ENCODE results near the gene EGLN3.

Gene EGLN3

DNA sequence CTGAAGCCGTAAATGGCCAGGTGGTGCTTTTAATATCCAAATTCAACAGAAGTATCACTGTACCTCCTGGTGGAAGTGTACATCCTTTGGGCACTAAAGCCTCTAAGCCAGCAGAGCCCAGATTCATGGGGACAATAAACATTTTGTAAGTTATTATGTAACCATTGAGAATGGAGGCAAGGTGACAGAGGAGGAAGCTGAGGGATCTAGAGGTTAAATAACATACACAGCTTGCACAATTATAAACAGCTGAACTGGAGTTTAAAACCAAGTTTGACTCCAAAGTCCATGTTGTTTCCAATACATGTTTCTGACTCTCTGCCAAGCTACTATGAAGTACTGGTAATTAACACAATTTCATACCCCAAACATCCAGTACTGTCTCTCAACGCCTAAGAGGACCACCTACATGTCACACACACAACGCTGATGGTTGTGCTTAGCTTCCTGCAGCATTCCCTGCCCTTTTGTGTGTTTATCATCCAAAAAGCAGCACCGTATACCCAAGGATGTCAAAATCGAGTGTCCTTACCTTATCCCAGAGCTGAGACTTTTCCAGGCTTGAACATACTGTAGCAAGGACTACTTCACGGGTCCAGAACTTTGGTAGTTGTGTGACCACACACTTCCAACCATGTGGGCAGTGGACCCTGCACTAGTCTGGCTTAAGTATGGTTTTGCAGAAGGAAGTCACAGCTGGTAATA, 41.3 kb downstream of the EGLN3 start:
- DNase-seq, result no peak

DNA sequence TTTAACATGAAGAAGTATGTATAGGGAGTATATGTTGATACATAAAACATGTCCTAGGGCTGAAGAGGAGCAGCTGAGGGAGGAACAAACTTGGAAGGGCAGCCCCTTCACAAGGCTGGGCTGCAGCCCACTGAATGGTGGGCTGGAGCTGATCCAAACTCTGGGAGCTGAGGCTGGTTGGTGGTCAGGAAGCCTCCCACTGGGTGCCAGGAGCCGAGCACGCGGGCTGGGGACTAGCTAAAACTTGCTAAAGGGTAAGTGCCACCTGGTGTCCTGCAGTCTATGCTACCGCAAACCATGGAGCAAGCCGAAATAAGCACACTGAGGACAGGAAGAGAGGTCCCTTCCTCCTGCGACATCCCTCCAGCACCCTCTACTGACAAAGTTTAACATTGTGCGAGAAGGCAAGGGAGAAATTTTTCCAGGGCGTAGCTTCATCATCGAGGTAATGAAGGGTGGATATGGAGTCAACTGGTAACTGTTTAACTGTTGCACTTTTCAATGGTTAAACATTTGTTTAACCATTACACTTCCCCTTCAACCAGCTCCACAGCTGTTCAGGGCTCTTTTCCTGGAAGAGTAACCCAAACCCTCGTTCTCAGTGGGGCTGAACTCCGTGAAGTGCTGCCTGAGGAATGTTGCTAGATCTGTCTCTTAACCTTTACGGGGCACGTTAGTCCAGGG, 42.2 kb downstream of the EGLN3 start:
- DNase-seq, result no peak

DNA sequence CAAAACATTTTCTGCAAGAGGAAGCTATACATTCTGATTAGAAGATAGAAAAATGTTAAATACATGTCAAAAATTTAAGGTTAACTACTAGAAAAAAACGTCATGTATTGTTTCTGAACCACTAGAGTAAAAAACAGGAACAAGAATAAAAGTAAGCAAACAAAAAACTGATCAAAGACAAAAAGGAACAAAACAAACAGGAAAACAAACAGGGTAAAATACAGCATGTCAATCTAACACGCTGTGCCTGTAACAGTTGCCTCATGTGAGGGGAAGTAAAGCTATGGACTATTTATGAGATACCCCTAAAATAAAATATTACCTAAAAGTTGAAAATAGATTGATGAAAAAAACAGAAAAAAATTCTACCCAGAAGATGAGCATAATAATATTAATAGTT, 43.9 kb downstream of the EGLN3 start:
- DNase-seq, result no peak

DNA sequence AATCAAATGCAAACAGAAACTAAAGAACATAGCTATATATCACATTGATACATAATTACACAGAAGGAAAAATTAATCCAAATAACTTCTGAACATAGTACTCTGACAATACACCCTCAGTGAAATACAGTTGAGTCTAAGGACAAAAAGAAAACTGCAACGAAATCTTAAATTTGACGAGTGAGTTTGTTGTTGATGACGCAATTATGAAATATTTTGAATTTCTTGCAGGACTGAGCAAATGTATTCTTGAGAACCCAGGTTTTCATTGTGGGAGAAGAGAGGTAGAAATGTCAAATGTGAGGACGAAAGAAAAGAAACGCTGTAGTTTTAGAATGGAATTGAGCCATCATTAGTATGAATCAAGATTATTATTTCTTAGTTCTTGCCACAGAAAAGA, 46.3 kb downstream of the EGLN3 start:
- DNase-seq, result no peak

DNA sequence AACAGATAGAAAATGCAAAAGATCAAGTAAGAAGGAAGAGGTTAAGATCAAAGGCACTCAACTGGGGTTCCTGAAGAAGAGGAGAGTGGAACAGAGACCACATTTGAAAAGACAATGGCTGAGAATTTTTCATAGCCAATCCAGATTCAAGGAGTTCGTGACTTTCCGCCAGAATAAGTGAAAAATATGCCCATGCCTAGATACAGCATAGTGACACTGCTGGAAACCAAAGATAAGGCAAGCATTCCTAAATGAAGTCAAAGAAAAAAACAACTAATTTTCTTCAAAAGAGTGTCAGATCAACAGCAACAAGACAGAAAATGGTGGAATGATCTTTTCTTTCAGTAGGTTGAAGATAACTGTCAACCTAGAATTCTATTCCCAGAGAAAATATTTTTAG, 47.5 kb downstream of the EGLN3 start:
- no peak for DNase-seq

DNA sequence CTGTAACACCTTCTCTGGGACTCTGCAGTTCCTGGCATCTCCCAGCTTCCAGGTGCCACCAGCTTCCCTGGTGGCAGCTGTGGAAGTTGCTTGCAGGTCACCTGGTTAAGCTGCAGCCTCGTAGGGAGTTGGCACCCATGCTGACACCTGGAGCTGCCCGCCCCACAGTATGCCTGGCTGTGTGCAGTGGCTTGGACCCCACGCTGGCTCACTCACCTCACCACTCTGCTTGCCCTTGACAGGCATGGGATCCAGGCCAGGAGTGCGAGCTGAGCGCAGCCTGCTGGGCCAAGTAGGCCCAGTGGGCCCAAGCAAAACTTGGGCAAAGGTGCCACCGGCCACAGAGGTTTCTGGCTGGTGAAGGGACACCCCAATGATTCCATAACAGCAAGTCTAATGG, 48.5 kb downstream of the EGLN3 start:
- DNase-seq, result no peak

DNA sequence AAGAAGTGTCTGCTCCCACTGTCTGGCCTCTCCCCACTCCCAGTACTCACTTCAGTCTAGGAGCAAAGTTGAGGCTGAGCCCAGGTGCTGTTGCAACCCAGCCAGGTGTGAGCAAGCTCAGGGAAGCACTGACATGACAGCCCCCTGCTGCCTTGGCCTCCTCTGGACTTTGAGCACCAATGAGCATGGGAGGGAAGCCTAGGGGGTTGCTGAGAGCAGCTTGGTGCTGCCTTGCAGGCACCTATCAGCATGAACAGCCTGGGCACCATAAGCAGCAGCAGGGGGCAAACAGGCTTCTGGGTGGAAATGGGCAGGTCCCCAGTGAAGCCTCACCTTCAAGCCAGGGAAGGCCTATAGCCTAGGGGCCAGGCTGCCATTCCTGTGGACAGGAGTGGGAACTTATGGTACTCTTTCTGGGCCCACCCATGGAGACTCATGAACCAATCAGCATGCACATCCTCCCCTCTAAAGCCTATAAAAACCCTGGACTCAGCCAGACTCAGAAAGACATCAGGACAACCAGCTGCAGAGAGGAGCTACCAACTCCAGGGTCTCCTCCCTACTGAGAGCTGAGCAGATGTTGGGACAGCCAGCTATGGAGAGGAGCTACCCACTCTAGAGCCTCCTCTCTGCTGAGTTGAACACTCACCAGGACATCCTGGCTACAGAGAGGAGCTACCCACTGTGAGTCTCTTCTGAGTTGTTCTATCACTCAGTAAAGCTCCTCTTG, 49.3 kb downstream of the EGLN3 start:
- DNase-seq, result no peak

DNA sequence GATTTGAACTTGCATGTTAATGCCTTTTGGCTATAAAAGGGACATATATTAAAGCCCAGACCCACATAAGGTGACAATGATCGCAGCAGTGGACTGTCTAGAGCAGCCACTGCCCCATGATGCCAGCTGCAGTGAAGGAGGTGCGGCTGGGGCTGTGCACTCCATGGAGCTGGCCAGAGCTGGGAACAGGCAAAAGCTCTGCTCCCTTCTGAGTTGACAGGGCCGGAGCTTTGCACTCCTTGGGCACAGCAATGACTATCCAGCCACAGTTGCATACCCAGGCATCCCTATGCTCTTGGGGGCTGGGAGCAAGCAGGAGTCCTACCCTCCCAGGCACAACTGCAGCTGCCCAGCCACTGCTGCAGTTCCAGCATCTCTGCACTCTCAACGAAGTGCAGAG, 50.2 kb downstream of the EGLN3 start:
- DNase-seq, result no peak

DNA sequence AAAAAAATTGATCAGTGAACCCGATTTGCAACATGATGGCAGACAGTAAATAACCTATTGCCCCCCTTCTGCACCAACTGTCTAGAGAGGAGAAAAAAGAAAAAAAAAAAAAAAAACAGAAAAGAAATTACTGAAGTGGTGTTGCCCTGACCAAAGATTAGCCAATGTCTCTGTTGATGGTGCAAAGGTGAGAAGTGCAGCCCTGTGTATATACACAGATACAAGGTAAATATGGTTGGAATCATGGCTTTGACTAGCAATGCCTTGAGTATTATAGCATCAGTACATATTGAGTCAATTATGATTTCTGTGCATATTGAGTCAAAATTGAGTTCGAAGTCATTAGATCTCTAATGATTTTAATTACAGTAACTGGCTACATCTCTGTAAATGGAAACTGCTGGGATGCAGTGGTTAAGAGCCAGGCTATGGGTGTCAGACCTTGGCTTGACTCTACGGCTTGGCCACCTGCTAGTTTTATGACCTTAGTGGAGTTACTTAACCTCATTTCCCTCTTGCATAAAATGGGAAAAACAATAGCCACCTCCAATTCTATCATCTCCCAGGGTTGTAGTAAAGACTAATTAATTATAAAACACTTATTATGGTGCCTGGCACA, 51.0 kb downstream of the EGLN3 start:
- no peak for DNase-seq

DNA sequence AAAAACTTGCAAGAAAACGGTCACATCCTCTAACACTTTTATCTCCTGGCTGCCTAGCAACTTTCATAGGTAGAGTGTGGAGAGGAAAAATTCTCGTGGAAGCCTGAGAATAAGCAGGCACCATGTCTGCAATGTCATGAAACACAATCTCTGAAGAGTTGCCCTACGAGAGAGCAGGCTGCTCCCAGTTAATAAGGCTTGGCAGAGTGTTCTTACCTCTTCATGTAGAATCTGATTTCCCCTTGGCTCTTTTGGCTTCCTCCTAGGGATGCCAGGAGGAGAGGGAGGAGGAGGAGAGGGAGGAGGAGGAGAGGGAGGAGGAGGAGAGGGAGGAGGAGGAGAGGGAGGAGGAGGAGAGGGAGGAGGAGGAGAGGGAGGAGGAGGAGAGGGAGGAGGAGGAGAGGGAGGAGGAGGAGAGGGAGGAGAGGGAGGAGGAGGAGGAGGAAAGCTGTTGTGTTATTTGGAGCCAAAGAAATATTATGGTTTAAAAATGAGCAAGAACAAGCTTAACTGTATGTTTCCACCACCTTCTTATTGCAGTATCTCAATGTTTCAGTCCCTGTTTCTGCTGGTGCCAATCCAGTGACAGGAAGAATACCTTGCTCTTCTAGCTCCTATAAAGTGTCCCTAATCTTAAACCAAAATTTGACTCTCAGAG, 52.9 kb downstream of the EGLN3 start:
- DNase-seq, result no peak

DNA sequence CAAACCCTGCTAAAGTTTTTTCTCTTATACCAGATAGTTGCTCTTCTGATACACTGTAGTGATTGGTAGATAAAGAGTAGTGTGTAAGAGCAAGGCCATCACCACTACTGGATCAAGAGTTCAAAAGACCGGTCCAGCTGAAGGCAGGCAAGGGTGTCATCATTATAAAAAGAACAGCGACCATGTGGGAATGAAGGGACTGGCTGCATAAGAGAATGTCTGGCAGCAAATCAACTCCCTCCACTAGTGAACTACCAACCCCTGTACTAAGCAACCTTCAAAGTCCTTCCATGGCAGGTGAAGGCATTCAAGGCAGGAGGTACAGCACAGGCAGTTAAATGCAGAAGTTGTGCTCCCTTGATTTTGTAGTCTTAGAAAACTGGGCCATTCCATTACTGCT, 53.5 kb downstream of the EGLN3 start:
- no peak for DNase-seq

DNA sequence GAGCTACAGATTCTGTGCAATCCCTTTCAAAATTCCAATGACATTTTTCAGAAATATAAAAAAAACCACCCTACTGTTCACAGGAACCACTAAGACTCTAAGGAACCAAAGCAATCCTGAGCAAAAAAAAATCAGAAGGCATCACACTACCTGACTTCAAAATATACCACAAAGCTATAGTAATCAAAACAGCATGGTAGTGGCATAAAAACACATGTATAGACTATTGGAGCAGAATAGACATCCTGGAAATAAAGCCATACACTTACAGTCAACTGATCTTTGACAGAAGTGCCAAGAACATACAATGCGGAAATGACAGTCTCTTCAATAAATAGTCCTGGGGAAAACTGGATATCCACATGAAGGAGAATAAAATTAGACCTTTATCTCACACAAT, 56.5 kb downstream of the EGLN3 start:
- no peak for DNase-seq

DNA sequence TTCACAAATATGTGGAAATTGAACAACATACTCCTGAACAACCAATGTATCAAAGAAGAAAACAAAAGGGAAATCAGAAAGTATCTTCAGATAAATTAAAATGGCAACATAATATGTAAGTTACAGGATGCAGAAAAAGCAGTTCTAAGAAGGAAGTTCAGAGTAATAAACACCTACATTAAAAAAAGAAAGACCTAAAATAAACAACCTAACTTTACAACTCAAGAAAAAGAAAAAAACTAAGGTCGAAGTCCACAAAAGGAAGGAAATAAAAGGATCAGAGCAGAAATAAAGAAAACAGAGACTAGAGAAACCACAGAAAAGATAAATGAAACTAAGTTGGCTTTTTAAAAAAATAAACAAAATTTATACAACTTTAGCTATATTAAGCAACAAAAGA, 59.2 kb downstream of the EGLN3 start:
- no peak for DNase-seq

DNA sequence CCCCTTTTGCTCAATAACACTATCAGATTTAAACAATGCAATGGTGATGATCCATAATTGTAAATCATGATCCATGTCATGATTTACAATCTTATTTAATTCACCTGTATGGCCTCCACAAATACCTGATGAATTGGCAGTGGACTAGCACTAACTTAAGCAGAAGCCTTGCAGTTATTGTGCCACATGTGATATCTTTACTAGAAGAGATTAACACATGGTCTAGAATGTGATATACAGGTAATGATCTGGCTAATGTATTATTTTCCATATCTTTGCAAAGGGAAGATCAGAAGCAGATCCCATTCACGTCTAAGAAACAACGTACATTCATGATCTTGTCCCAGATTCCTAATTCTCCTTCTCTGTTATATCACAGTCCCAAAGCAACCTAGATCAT, 66.0 kb downstream of the EGLN3 start:
- DNase-seq, result no peak

DNA sequence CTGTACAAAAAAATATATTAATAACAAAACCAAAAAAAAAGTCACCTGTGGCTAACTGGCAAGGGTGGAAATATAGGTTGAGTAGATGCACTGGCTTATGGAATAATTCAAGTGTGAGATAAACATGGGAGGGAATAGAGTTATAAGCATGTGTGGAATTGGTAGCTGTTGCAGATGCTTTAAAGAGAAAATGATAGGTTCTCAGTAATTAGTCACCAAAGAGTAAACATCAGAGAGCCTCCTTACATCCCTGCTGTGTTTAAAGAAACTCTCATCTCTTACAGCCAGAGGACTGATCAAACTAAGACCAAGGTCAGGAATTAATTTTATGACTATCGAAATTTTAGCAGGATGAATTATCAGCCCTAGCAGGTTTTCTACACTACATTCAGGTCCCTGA, 70.5 kb downstream of the EGLN3 start:
- DNase-seq, result no peak

DNA sequence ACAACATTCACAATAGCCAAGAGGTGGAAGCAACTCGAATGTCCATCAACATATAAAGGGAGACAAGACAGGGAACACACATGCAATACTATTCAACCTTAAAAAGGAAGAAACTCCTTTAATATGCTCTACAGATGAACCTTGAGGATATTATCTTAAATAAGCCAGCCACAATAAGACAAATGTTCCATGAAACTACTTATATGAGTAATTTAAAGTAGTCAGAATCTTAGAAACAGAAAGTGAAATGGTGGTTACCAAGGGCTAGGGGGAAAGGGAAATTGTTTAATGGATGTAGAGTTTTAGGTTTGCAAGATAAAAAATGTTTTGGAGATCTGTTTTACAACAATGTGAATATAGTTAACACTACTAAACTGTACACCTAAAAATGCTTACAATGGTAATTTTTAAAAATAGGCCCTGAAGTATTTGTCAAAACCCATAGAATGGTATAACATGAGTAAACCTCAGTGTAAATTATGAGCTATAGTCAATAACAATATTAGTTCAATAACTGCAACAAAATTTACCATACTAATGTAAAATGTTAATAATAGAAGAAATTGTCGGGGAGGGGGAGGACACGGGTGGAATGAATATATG, 71.1 kb downstream of the EGLN3 start:
- no peak for DNase-seq

DNA sequence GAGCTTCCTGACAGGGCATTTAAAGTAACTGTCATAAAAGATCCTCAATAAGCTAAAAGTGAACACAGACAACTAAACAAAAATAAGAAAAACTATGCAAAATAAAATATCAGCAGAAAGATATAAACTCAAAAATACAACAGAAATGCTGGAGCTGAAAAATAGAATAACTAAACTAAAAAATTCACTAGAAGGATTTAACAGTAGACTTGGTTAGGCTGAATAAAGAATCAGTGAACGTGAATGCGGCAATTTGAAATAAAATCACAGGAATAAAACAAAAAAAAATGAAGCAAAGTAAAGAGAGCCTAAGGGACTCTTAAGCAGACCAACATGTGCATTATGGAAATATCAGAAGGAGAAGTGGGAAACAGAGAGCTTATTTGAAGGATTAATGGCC, 74.6 kb downstream of the EGLN3 start:
- DNase-seq, result no peak

All from NCI-H226 (cell line).